H1 (cell line): ENCODE data around the gene TRIM48. TPM values are rescaled to one million over a fixed set of nuclear protein-coding genes. Genes with fewer than 3 reads are reported as not detected.

Experiments
- polyA plus RNA-seq, 7 experiments: library from polyadenylated mRNA; depleted of rRNA in 3 of 7; stranded (reverse) in 5 of 7; unstranded in 2 of 7; fragments of >200 nt in 5 of 7; fragments of 200-250 nt in 2 of 7; gene quantifications; 1 replicate in 5 of 7; 2 replicates in 1 of 7; 4 replicates in 1 of 7; pipeline versions ENCODE4 v1.2.1 to v1.2.3, GENCODE V29; 2011 to 2013; ENCODE audit warnings: missing spikeins in 2 of 7, mixed read lengths in 2 of 7
- small RNA-seq: library from polyadenylated mRNA; stranded (forward); fragments of <200 nt; extraction: miRNeasy Mini kit (QIAGEN cat#:217004); gene quantifications from one replicate; pipeline ENCODE3, GENCODE V24; 2013; ENCODE audit not compliant: insufficient read depth
- total RNA-seq: library from RNA; stranded (reverse); fragmentation: NEBNext Ultra II Directional; extraction: Animal tissue kit (Norgen Biotek cat#: 25700); gene quantifications from 2 replicates; pipeline ENCODE4 v1.2.1, GENCODE V29; 2021

Gene TRIM48
- total and polyA plus RNA-seq, 2 of the 8 experiments (the other 6 are each of a cell fraction or from before 2014, with no cell fraction given): not detected

Small RNAs within 50 kb of the gene (small RNA-seq; reads per million reads assigned to genes)
- gene AP005597.4: not detected

Other genes with a start within 250 kb of the TRIM48 start
- not detected in 2 replicates for gene OR4A16, start 81.0 kb downstream of the TRIM48 start, total RNA-seq
- gene OR4A16, start 81.0 kb downstream of the TRIM48 start, polyA plus RNA-seq (2011; rRNA removed): not detected in 2 replicates
- not detected in 2 replicates for gene OR4A15, start 105.8 kb downstream of the TRIM48 start, total RNA-seq
- not detected in 2 replicates for gene OR4A15, start 105.8 kb downstream of the TRIM48 start, polyA plus RNA-seq (2011; rRNA removed)